GM12878 (cell line): ENCODE results near the gene KIAA0319L. TPM values are rescaled to one million over a fixed set of nuclear protein-coding genes. Genes with fewer than 3 reads are reported as not detected.
"Not testable (repeated sequence)": the region's sequence is repeated elsewhere in the genome, so short reads cannot be mapped to it uniquely, and the experiment has no call there.

ENCODE experiments used
- ATAC-seq: fragments of 200-7000 bp; cut with Tn5 transposase; 3 replicates; pipeline ENCODE4 v1.9.1; 2020; ENCODE audit warnings: mild to moderate bottlenecking, moderate library complexity
- BruUV-seq: library from RNA; stranded (reverse); fragments of 400-500 nt; replicated peaks from 2 replicates; lab custom pipeline; 2021; lab: Mats Ljungman, UMichigan
- CTCF ChIA-PET: fragments of 300-600 bp; sonication (Branson Sonifier 250); formaldehyde crosslinking; extraction: SDS; loops from one replicate; lab custom pipeline; 2021; ENCODE audit warnings: inconsistent platforms; lab: Yijun Ruan, JAX
- POLR2A ChIA-PET: fragments of 350-600 bp; formaldehyde crosslinking; extraction: SDS; loops from one replicate; lab custom pipeline; 2021; ENCODE audit warnings: inconsistent platforms; lab: Charles Lee
- RAD21 ChIA-PET: fragments of 300-600 bp; sonication (Branson Sonifier 250); formaldehyde crosslinking; loops from one replicate; lab custom pipeline; 2023; ENCODE audit warnings: antibody characterized with exemption; ENCODE audit not compliant: unreplicated experiment; lab: Charles Lee
- SMC1A ChIA-PET: fragments of 300-600 bp; sonication (Branson Sonifier 250); formaldehyde crosslinking; loops from one replicate; lab custom pipeline; 2023; ENCODE audit not compliant: unreplicated experiment, uncharacterized antibody; lab: Charles Lee
- DNase-seq: peaks from one replicate; pipeline ENCODE4 v3.0.0-alpha.2; 2011; ENCODE audit warnings: low read depth, low spot score
- FAIRE-seq: peaks from 3 replicates; lab custom pipeline; 2011; peaks lifted over from hg19 to GRCh38; lab: Jason Lieb, UNC
- H2AFZ ChIP-seq: 2 replicates; pipeline ENCODE4 v1.6.0; 2011; ENCODE audit warnings: low read depth, low read length, control low read depth; ENCODE audit not compliant: control insufficient read depth
- H3K27ac ChIP-seq: 2 replicates; pipeline ENCODE4 v1.5.1; 2011; ENCODE audit warnings: control low read depth; ENCODE audit not compliant: control insufficient read depth, insufficient read depth
- H3K27me3 ChIP-seq, 2 experiments: replicated peaks in 1 of 2; 2 replicates each; pipeline versions ENCODE4 v1.6.0 to v1.6.1; 2011; ENCODE audit warnings: low read length in 1 of 2; ENCODE audit not compliant: control insufficient read depth in 2 of 2, insufficient read depth in 2 of 2
- H3K36me3 ChIP-seq, 2 experiments: 2 replicates each; pipeline ENCODE4 v1.5.1; 2011; ENCODE audit warnings: low read length in 1 of 2; ENCODE audit not compliant: control insufficient read depth in 2 of 2, insufficient read depth in 2 of 2
- H3K4me1 ChIP-seq: 2 replicates; pipeline ENCODE4 v1.6.1; 2011; ENCODE audit warnings: mild to moderate bottlenecking, low read length, moderate library complexity, mixed read lengths; ENCODE audit not compliant: control insufficient read depth, insufficient read depth
- H3K4me2 ChIP-seq: 2 replicates; pipeline ENCODE4 v1.6.0; 2011; ENCODE audit warnings: control low read depth; ENCODE audit not compliant: control insufficient read depth, insufficient read depth
- H3K4me3 ChIP-seq: fragments of 200-600 bp; sonication (generic); 2 replicates; pipeline ENCODE4 v1.5.1; 2016
- H3K79me2 ChIP-seq: 2 replicates; pipeline ENCODE4 v1.6.0; 2011; ENCODE audit warnings: low read length; ENCODE audit not compliant: control insufficient read depth, insufficient read depth
- H3K9ac ChIP-seq: 2 replicates; pipeline ENCODE4 v1.8.0; 2011; ENCODE audit warnings: low read length, control low read depth, mixed read lengths; ENCODE audit not compliant: control insufficient read depth, insufficient read depth
- H3K9me3 ChIP-seq: replicated peaks from 3 replicates; pipeline ENCODE4 v1.5.1; 2011; ENCODE audit warnings: mild to moderate bottlenecking, low read length; ENCODE audit not compliant: control insufficient read depth, insufficient read depth
- H4K20me1 ChIP-seq: 2 replicates; pipeline ENCODE4 v1.6.0; 2011; ENCODE audit not compliant: control insufficient read depth, insufficient read depth
- SMAD5 ChIP-seq: IDR thresholded peaks from 2 replicates; pipeline ENCODE4 v1.6.1; 2016; ENCODE audit warnings: antibody characterized with exemption, low read depth
- WGBS: methylation state at CpG from one replicate; pipeline ENCODE4 v1.1.6; 2016; ENCODE audit warnings: low lambda C conversion rate; ENCODE audit not compliant: insufficient replicate concordance, insufficient coverage; ENCODE audit errors: missing lambda C conversion rate; 5-methylcytosine and 5-hydroxymethylcytosine counted together
- in situ Hi-C: fragments of 300-500 bp; cut with MboI; formaldehyde crosslinking; loops from 9 replicates; pipeline ENCODE4 v1.14.3; 2018; ENCODE audit warnings: mixed read lengths
- intact Hi-C: fragments of 100-400 bp; cut with micrococcal nuclease; formaldehyde crosslinking; loops from one replicate; pipeline ENCODE4 v1.14.2; 2022; ENCODE audit not compliant: unreplicated experiment
- polyA plus RNA-seq, 11 experiments: library from polyadenylated mRNA; depleted of rRNA in 4 of 11; unstranded in 6 of 11; stranded (reverse) in 5 of 11; fragments of >200 nt; fragmentation: Nextera tagmentation in 4 of 11; fragmentation: Illumina TruSeq in 1 of 11; extraction: Ambion mirVana in 4 of 11; extraction: Trizol in 1 of 11; gene quantifications; 1 replicate in 1 of 11; 2 replicates in 10 of 11; pipeline versions ENCODE4 v1.2.1 to v1.2.3, GENCODE V29; 2011 to 2016; ENCODE audit warnings: inconsistent platforms in 2 of 11, missing spikeins in 2 of 11, low read depth in 1 of 11
- total RNA-seq, 4 experiments: library from RNA; depleted of rRNA in 3 of 4; stranded (reverse); fragments of >200 nt in 3 of 4; fragmentation: Illumina TruSeq in 1 of 4; extraction: Trizol in 1 of 4; gene quantifications; 2 replicates each; pipeline versions ENCODE4 v1.2.1 to v1.2.3, GENCODE V29; 2013 to 2021

The KIAA0319L gene
- total and polyA plus RNA-seq, 10 of the 15 experiments (the other 5 are each of a cell fraction or from before 2014, with no cell fraction given): 2.6 to 57.8 (median 25.4) TPM

DNA sequence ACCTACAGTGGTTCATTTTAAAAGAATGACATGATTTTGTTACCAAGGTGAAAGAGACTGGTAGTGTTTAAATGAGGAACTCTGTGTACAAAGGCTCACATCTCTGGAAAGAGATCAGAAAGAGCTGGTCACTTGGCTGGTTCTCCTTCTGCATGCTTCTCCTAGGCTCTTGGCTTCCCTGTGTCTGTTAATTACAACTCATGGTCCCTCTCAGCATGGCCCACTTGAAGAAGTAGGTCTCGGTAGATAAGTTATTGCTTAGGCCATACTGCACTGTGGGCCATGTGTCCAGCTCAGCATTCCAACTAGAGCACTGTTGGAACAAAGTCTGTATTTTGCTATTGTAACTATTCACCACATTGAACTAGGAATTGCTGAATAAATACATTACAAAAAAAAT is 91.1 kb downstream of the KIAA0319L start:
- Histone ChIP-seq H3K9me3 (peaks cover 17% of the 10 kb centered on the region), H3K9ac (no peak overlapping the region), H3K27ac (no peak overlapping the region), H3K4me3 (no peak overlapping the region), H4K20me1 (no peaks in the 10 kb centered on the region), H3K27me3 (no peaks in the 10 kb centered on the region), H3K36me3 (peaks cover 8 to 18% of the 10 kb centered on the region in 2 experiments; a peak in 3 of 4 replicates), H3K4me2 (no peak overlapping the region), H2AFZ (no peak overlapping the region), H3K79me2 (no peaks in the 10 kb centered on the region), H3K4me1 (peaks cover 16% of the 10 kb centered on the region)
- intact Hi-C loops: no loop called here
- ChIA-PET RAD21 (no interaction called here), SMC1A (interaction anchor here (0.9 to 2.3 kb wide), 4 partner anchors 11 to 67 kb away, joined by 3 to 15 read pairs (median 6); no protein-coding TSS in a partner anchor), POLR2A (no interaction called here), CTCF (interaction anchor here (1.0 to 2.1 kb wide), 2 partner anchors 15 to 90 kb away, joined by 3 to 13 read pairs; no protein-coding TSS in a partner anchor)
- DNase-seq: no peak
- TF ChIP-seq SMAD5: no peak
- ATAC-seq: no peak
- 89% methylated on average over 1 of the region's 1 CpG for WGBS
- BruUV-seq: no TSS peak
- in situ Hi-C loops: no loop called here
- FAIRE-seq: no peak

DNA sequence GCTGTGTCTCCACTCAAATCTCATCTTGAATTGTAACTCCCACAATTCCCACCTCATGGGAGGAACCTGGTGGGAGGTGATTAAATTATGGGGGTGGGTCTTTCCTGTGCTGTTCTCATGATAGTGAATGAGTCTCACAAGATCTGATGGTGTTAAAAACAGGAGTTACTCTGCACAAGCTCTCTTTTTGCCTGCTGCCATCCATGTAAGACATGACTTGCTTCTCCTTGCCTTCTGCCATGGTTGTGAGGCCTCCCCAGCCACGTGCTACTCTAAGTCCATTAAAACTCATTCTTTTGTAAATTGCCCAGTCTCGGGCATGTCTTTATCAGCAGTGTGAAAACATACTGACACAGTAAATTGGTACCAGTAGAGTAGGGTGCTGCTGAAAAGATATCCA is 93.5 kb downstream of the KIAA0319L start:
- BruUV-seq, intact Hi-C loops: not testable (repeated sequence)

More for the DNA sequence above, 93.5 kb downstream of the KIAA0319L start:
- in situ Hi-C loops, H3K4me2 ChIP-seq, H3K79me2 ChIP-seq, H3K27me3 ChIP-seq, H3K4me3 ChIP-seq, ATAC-seq, H3K9ac ChIP-seq, H2AFZ ChIP-seq, RAD21 ChIA-PET, DNase-seq, H4K20me1 ChIP-seq, FAIRE-seq, H3K27ac ChIP-seq, POLR2A ChIA-PET: not testable (repeated sequence)
- Histone ChIP-seq H3K4me1 (peaks cover 16% of the 10 kb centered on the region), H3K36me3 (peaks cover 6 to 11% of the 10 kb centered on the region in 2 experiments; a peak in 3 of 4 replicates), H3K9me3 (peaks cover 17% of the 10 kb centered on the region)
- ChIA-PET SMC1A (interaction anchor here (1.0 kb wide), 1 partner anchor 10 kb away, joined by 3 read pairs; no protein-coding TSS in a partner anchor), CTCF (interaction anchor here (1.3 kb wide), 1 partner anchor 74 kb away, joined by 4 read pairs; no protein-coding TSS in a partner anchor)
- 97% methylated on average over 2 of the region's 2 CpGs for WGBS
